GM21381 (cell line): ENCODE data around the gene SCN10A.

Experiments used
- ATAC-seq: cut with Tn5 transposase; IDR thresholded peaks from one replicate; pipeline ENCODE4 v1.9.1; 2021; ENCODE audit warnings: mild to moderate bottlenecking, moderate library complexity; ENCODE audit not compliant: unreplicated experiment

The SCN10A gene

DNA sequence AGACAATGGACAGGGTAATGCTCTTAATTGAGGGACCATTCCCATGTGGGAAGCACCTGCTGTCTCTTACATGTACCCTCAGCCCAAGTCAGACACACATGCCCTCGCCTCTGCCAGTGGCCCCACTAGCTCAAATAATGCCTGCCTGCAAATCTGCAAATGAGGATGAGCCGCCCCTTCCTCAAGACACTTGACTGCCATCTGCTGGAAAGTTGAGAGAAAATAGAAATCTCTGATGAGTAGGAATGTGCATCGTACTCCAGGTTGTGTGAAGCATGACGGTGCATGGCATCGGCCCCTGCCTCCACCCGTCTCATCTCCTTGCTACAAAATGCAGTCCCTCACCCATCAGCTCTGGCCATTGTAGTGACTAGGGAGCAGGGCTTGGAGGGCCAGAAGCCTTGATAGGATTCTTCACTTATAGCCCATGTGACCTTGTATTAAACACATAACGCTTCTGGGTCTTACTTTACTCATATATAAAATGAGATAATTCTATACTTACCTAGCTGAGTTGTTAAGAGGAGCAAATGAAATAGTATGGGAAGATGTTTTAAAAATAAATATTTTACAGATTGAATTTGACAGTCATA lies 160.2 kb downstream of the SCN10A start:
- no peak for ATAC-seq

DNA sequence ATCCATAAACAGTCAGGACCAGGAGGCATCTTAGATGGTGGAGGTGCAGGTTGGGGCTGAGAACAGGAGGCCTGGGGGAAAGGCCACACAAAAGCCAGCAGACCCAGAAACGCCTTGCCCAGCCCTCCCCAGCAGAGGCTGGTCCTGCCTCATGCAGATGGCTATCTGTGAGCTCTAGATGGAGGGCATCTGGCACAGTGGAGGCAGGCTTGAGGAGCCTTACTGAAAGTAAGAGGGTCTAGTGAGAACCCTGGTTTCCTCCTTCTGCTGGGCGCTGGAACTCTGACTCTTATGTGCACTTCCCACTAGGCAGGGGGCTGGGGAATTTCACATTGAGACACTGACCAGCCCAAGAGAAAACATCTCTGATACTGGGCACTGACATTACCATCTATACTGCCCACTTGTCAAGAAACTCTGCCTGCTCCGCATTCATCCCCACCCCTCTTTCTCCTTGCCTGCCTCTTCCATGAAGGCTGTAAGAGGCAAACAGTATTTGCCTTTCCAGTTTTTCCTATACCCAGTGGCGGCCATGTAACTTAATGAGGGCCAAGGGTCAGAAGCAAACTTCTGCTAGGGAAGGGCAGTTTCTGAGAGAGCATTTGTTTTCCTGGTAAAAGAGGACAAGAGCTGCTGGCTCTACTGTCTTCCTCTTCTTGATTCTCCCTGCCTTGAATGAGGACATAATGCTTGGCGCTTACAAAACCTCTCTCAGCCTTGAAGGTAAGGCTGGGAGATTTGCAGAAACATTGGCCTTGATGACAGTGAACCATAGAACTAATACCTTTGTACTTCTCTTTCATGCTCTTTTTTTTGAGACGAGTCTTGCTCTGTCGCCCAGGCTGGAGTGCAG lies 162.1 kb downstream of the SCN10A start:
- ATAC-seq = no peak

DNA sequence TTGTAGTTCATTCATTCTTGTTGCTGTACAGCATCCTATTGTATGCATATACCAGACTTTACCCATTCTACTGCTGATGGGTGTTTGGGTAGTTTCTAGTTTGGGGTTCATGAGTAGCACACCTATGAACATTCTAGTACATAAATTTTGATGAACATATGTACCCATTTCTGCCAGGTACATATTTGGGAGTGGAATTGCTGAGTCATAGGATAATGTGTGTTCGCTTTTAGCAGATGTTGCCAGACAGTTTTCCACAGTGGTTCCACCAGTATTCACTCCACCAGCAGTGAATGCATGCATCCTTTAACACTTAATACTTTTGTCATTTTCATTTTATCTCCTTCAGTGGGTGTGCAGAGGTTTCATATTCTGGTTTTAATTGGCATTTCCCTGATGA lies 163.1 kb downstream of the SCN10A start:
- no peak for ATAC-seq

DNA sequence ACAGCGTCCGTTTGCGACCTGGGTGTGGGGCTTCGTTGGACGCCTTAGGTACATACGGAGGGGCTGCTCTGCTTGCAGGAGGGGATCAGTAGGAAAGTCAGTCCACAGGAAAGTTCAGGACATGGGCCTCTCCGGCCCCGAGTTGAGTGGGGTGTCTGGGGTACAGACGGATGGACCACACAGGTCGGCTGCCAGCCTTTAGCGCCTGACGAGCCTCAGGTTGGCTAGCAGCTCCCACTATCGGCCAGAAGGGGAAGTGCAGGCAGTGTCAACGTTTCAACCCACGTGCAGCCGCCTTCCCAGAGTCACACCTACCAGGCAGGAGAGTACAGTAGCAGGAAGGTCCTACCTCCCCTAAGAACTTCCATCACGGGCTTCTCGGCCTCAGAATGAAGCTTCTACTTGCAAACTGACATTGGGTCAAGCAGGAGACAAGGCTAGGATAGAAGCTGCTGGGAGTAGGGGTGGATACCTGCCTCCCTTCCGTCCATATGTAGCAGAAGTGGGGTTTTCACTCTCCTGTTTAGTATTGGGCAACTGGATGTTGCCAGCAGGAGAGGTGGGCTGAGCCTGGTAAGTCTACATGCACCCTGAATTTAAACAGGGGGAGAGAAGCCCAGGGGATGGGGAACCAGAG lies 164.7 kb downstream of the SCN10A start:
- ATAC-seq = peak; percentile 66

DNA sequence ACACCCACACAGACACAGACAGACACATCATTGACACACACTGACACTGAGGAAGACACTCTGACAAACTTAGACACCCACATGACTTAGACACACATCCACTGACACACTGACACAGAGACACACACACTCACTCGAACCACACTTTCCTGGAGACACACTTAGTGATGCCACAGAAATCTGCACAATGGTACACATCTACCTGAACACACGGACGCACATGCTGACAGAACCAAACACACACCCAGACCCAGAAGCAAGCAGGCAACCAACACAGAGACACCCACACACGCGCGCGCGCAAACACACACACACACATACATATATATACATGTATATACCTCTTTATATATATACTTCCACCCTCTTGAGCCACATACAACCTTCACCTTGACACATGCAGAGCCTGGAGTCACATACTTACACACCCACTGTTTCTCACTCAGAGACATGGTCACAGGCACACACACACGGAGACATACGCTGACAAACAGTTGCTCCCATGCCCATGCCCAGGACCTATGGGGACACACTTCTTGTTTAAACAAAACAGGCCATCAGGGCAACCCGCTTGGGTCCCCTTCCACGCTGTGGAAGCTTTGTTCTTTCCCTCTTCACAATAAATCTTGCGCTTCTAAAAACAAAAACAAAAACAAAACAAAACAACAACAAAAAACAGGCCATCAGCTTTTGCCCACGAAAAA lies 165.6 kb downstream of the SCN10A start:
- no peak for ATAC-seq

GRCh38 chr3:38649500-38650247 lies 166.3 kb downstream of the SCN10A start, which contains the start of gene SCN5A:
Gene SCN5A (minus strand): TSS chr3:38649687. CDS start chr3:38633307, 16,380 bp downstream.
- peak; percentile 51 for ATAC-seq

DNA sequence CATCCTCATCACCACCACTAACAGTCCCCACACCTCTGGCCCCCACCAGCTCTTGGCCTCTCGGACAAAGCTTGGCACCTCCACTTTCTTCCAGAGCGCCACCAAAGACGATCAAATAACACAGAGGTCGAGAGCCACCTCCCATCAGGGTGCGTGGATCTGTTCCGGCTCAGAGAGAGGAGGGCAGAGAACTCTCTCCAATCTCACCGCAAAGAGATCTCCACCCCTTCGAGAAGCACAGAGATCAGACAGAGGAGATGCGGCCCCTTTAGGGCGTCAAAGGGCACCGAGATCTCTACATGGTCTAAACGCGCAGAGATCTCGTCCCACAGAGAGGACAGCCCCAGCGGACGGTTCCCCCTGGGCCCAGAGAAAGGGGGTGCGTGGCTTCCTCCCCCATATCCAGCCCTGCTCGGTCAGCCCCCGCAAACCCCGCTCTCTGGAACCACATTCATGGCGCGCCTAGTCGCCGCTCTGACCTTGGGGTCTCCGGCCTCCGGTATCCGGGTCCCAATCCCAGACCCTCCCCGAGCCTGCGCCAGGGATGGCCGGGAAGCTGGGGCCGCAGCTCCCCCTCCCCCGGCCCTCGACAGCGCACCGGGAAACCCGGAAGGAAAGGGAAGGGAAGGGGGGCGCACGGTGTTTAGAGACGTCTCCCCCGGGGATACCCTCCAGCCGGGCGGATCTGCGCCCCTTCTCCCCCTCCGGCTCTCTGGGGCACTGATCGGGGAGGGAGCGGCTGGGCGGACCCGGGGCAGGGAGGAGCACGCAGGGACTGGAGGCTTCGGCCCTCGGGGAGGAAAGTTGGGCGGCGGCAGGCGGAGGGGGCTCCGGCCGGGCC lies 167.1 kb downstream of the SCN10A start:
- ATAC-seq = no peak

DNA sequence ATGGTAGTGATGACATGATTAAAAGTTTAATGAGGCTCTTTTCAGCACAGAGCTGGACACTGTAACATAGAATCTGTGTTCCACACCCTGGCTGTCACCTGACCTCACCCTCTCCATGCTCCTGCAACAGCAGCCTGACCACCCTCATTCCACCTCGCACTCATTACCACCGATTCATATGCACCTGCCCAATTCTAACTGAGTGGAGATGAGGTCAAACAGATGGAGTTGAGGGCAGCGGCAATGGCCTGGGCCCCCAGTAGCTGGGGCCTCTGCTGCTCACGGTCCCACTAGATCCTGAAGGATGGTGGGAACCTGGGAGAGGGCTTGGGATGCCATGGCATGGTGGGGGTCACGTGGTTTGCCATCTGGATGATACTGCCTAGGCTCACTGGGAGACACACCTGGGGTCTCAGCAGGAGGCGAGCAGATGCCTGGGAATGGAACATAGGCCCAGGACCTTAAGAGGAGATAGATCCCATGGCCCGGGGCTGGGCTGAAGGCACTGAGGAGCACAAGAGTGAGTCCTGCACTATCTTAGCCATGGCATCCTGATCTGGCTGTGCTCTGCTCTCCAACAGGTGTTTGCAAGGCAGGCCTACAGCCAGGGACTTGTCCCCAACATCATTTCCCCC lies 167.9 kb downstream of the SCN10A start:
- ATAC-seq = no peak

GRCh38 chr3:38647217-38647970 lies 168.6 kb downstream of the SCN10A start:
- no peak for ATAC-seq
